NCI-H524 treated with DMSO at 0.1 percent for 48 hours (cell line): ENCODE data around the gene FARSA.
"Not testable (repeated sequence)": the region's sequence is repeated elsewhere in the genome, so short reads cannot be mapped to it uniquely, and the experiment has no call there.

Experiments
- DNase-seq: peaks from one replicate; lab custom pipeline; 2025; lab: John Stamatoyannopoulos, UW

Gene FARSA

GRCh38 chr19:12933287-12934072 lies at the start of gene FARSA:
FARSA (minus strand) TSS chr19:12933711; CDS start chr19:12933696, 15 bp downstream.
- DNase-seq, result peak; percentile 54

GRCh38 chr19:12983091-12983490 lies 49.6 kb upstream of the FARSA start:
- DNase-seq, result no peak

GRCh38 chr19:12982648-12983047 lies 49.1 kb upstream of the FARSA start:
- DNase-seq, result no peak

- no peak for DNase-seq
Observed at GRCh38 chr19:12979974-12980373, 46.5 kb upstream of the FARSA start.

- not testable (repeated sequence) for DNase-seq
Observed at GRCh38 chr19:12976109-12976508, 42.6 kb upstream of the FARSA start.

GRCh38 chr19:12975221-12975741 lies 41.8 kb upstream of the FARSA start:
- DNase-seq, result peak; percentile 78

GRCh38 chr19:12974301-12975220 lies 41.0 kb upstream of the FARSA start:
- DNase-seq, result peak; percentile 88

GRCh38 chr19:12973236-12973635 lies 39.7 kb upstream of the FARSA start:
- no peak for DNase-seq

- no peak for DNase-seq
Observed at GRCh38 chr19:12970070-12970820, 36.7 kb upstream of the FARSA start.

- peak; percentile 43 for DNase-seq
Observed at GRCh38 chr19:12969292-12969988, 35.9 kb upstream of the FARSA start, which contains the start of gene DAND5. DAND5 (plus strand) TSS chr19:12969576; CDS start chr19:12969661, 85 bp downstream.

- no peak for DNase-seq
Observed at GRCh38 chr19:12967907-12968306, 34.4 kb upstream of the FARSA start.

- no peak for DNase-seq
Observed at GRCh38 chr19:12965812-12966135, 32.3 kb upstream of the FARSA start.

GRCh38 chr19:12965017-12965811 lies 31.7 kb upstream of the FARSA start:
- peak; percentile 44 for DNase-seq

- DNase-seq, result no peak
Observed at GRCh38 chr19:12959481-12959880, 26.0 kb upstream of the FARSA start.

GRCh38 chr19:12957389-12957952 lies 24.0 kb upstream of the FARSA start:
- not testable (repeated sequence) for DNase-seq

- no peak for DNase-seq
Observed at GRCh38 chr19:12956446-12957388, 23.2 kb upstream of the FARSA start, which contains the start of gene GADD45GIP1. GADD45GIP1 (minus strand) TSS chr19:12957223; CDS start chr19:12957212, 11 bp downstream.

- no peak for DNase-seq
Observed at GRCh38 chr19:12955996-12956395, 22.5 kb upstream of the FARSA start.

- not testable (repeated sequence) for DNase-seq
Observed at GRCh38 chr19:12955575-12955974, 22.1 kb upstream of the FARSA start.

GRCh38 chr19:12954612-12954962 lies 21.1 kb upstream of the FARSA start:
- DNase-seq, result no peak
